ENCODE measurements around the gene ANAPC4.
A peak's percentile ranks its signal among the peaks of the same experiment; 100 is the strongest.

The ANAPC4 gene

GRCh38 chr4:25383647-25384046 is 6.6 kb downstream of the ANAPC4 start:
- DNase-seq: no peak

- no peak for DNase-seq
Measured at GRCh38 chr4:25386926-25387325, 9.9 kb downstream of the ANAPC4 start.

DNA sequence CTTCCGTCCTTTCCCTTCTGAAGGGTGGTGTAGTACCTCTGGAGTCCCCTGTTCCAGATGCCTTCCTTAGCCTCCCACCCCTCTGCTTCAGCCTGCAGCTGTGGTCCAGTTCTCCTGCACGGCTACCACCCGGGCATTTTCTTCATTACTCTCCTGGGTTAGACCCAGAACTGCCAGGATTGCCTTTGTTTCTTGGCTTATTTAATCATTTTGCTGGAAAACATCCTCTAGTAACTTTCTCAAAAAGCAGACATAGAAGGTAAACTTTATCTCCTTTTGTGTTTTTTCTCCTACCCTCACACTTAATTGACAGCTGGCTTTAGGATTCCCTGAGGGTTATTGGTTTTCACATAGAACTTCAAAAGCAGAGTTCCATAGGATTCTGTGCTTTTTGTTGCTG is 20.2 kb downstream of the ANAPC4 start:
- no peak for DNase-seq

DNA sequence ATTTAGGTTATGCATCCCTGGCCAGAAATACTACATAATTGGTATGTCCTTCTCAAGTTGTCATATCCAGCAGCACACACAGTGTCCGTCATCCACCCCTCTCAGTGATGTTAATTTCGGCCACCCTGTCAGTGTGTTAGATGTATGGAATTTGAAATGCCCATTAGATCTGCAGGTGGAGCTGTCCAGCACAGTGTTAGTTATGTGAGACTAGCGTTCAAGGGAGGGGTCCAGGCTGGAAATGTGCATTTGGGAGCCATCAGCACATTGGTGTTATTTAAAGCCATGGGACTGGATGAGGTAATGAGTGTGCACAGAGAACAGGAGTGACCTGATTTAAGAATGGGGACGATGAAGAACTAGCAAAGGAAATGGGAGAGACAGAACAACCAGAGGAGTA is 22.4 kb downstream of the ANAPC4 start:
- DNase-seq: no peak

GRCh38 chr4:25401066-25401465 is 24.0 kb downstream of the ANAPC4 start:
- no peak for DNase-seq

- DNase-seq: no peak
Measured at GRCh38 chr4:25402521-25402920, 25.5 kb downstream of the ANAPC4 start.

DNA sequence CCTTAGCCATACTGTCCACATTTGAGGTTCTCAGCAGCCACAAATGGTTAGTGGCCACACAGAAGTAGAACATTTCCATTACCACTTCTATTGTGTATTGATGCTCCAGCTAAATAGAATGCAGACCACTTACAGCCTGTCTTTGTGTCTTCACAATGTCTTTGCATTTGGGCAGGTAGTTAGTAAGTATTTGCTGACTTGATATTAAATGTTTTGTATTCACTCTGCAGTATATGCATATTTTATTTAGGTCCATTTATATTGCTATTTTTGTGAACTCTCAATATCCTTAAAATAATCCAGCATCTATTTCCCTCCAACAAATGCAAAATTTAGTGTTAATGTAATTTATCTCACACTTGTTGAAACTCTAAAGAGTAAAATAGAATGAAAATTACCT is 26.6 kb downstream of the ANAPC4 start:
- no peak for DNase-seq

DNA sequence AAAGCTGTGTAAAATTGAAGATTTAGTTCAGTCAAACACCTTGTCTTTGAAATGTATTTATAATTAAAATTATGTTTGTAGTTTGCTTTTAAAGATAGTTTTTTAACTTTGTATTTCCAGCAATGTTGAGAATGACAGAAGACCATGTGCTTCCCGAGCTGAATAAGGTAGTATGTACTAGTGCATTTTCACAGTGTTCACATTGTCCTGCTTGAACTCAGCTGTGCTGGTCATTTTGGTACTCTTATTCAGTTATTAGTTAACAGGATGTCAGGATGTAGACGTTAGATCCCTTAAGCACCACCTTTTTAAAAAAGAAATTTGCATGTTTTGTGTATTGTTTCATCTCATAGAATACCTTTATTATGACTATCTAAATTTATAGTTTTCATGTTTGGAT is 28.4 kb downstream of the ANAPC4 start:
- DNase-seq: no peak

DNA sequence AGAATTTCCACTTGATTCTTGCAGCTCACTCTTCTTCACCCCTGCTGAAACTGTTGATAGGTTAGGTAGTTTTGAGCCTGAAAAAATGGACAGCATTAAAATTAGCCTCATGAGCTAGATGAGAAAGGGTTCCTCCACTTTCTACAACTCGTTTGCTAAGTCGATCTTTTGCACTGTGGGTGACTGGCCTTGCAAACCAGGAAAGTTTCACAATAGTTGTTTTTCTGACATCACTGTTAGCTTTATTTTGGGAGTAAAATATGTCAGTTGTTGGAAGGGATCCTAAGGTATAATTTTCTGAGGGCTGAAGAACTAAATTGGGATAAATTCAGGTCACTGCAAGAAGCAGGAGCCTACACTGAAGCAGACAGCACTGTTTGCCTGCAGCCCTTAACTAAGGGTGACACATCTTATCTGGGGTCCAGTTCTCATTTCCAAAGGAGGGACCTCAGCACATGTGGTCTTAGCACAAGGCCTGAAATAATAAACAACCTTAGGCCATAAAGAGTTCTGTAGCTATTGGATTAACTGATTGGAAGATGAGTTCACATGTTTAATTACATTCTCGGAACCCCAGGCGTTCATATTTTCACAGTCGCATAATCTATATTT is 29.1 kb downstream of the ANAPC4 start:
- DNase-seq: no peak

DNA sequence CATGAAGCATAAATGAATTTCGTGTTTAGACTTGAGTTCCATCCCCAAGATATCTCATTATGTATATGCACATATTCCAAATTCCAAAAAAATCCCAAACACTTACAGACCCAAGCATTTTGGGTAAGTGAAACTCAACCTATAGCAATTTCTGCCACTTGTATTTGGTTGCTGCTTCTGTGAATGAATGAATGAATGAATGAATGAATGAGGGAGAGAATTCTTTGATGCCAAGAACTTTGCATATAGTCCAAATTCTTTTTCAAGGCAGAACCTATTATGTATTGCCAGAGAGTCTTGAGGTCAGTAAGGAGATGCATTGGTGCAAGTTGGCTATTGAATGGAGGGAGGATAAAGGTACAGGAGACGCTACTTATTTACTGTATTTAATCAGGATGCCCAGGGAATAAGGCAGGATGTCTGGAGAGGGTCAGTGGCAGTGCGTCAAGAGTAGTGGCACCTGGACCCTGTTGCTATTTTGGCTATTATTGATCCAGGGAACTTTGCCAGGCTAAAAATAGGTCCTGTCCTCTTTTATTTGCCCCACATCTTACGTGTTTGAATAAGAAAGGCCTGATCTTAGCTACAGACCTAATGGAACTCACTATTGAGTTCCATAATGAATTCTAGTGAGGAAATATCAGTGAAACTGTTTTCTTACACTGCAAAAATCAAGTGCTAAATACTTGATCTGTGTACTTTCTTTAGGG is 33.9 kb downstream of the ANAPC4 start:
- DNase-seq: no peak

DNA sequence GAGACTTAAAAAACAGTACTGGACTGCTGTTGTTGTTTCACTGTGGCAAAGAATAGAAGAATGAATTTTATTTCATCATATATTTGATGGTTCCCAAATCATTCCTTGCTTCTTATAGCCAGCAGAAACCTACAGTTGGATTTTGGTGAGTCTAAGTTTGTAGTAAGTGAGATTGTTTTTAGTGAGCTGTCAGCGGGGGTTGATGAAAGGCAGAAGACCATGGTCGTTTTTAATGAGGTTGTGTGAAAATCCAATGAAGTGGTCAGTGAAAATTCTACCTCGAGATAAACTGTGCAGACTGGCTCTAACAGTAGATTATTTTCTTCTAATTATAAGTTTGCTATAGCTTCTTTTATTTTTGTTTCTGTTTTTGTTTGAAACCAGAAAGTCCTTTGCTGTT is 36.2 kb downstream of the ANAPC4 start:
- DNase-seq: no peak

DNA sequence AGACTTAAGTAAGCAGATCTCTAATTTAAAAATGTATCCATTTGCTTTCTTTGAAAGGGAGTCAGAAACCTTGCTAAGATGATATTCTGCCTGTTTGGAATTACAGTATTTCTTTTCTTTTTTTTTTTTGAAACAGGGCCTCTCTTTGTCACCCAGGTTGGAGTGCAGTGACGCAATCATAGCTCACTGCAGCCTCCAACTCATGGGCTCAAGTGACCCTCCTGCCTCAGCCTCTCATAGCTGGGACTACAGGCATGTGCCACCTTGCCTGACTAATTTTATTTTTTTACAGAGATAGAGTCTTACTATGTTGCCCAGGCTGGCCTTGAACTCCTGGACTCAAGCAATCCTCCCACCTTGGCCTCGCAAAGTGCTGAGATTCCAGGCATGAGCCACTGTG is 40.0 kb downstream of the ANAPC4 start:
- no peak for DNase-seq

DNA sequence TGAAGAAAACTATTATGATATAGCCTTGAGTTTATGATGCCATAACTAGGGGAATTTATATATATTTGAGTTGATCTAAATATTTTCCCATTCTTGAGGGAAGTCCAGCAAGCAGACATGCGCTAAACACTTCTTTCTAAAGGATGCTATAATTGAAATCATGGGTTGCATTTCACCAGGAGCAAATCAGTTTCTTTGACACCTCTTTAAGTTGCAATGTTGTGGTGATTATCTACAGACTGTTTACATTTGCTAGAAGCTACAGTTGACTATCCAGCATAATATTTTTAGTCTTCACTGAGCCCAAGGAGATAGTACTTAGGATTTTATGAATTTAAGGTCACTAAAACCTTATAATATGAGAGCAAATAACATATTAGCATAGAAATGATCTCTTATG is 43.9 kb downstream of the ANAPC4 start:
- DNase-seq: no peak

- no peak for DNase-seq
Measured at GRCh38 chr4:25421816-25422525, 44.9 kb downstream of the ANAPC4 start.

- no peak for DNase-seq
Measured at GRCh38 chr4:25423548-25423947, 46.5 kb downstream of the ANAPC4 start.

GRCh38 chr4:25424539-25425228 is 47.6 kb downstream of the ANAPC4 start:
- no peak for DNase-seq

DNA sequence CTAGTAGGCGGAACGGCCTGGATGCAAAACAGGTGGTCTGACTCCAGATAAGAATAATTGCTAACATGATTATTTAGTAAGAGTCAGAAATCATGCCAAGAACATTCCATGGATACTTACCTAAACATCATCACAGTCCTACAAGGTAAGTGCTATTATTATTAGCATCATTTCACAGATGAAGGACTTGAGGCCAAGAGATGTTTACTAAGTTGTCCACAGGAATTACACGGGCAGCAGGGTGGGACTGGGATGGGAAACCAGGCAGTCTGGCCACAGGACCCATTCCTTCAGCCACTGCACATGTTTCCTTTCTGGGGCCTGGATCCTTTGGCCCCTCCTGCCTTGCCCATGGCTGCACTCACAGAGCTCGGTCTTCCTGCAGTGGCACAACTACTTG is 48.3 kb downstream of the ANAPC4 start:
- no peak for DNase-seq

DNA sequence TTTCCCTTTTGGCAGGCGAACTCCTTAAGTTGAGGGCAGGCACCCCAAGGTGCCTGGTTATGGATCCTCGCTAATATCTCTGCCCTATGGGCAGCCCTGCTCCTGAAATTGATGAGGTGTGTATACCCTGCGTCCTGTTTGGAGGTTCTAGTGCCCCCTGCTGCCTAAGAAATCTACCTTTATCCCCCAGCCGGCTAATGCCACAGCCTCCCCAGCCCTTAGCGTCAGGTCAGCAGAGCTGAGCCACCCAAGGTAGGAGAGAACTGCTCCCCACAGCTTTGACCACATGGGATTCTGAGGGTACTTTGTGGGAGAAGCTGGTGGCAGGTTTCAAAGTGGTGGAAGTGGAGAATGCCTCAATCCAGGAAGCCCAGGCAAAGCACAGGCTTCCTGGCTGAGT is 50.8 kb downstream of the ANAPC4 start:
- no peak for DNase-seq

GRCh38 chr4:25430630-25431029 is 53.6 kb downstream of the ANAPC4 start:
- no peak for DNase-seq

DNA sequence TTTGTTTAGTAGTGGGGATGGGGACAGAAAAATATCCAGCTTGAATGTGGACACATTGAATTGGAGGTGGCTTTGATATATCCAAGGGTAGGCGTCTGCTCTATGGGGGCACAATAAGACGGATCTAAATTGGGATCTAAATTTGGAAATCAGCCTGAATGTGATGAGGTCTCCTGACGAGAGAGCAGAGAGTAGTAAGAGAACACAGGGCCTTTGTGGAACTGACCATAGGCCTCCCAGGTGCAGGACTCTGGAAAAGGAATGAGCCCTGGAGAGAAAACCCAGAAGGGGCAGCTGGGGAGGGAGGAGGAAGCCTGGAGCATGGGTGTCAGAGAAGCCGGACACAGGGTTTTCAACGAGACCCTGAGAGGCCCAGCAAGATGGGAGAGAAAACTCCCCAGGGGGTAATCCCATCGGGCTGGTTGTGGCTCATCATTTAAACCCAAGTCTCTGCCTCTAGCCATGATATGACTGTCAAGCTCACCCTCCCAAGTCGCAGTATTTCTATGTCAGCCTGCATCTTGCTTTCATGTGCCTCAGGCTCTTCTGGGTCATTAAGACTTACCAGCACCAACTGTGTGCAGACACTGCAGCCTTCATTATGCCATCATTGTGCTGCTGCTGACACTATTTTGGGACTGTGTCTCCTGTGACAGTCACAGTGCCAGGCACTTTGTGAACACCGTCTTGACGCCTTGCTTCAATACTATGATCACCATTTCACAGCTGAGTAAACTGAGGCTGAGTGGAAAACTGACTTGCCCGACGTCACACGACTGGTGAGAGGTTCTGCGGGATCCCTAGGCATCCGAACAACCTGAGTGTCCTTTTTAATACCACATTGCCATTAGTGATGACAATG is 57.1 kb downstream of the ANAPC4 start:
- no peak for DNase-seq

GRCh38 chr4:25437926-25438325 is 60.9 kb downstream of the ANAPC4 start:
- no peak for DNase-seq

GRCh38 chr4:25439918-25440477 is 62.9 kb downstream of the ANAPC4 start:
- peak; percentile 76 for DNase-seq

Measured in islet precursor cell (in vitro differentiated cells).